GM19351 (cell line): ENCODE results near the gene RNU6-1.

ENCODE experiments used
- ATAC-seq: cut with Tn5 transposase; IDR thresholded peaks from one replicate; pipeline ENCODE4 v1.9.1; 2021; ENCODE audit warnings: mild to moderate bottlenecking, moderate library complexity; ENCODE audit not compliant: unreplicated experiment

RNU6-1 gene

GRCh38 chr15:67834581-67835296, 5.1 kb downstream of the RNU6-1 start:
- ATAC-seq: no peak

GRCh38 chr15:67833710-67834511, 5.9 kb downstream of the RNU6-1 start:
- ATAC-seq: no peak

GRCh38 chr15:67832897-67833709, 6.7 kb downstream of the RNU6-1 start:
- no peak for ATAC-seq

- ATAC-seq: no peak
Observed at GRCh38 chr15:67832031-67832551, 7.8 kb downstream of the RNU6-1 start.

GRCh38 chr15:67831363-67831762, 8.5 kb downstream of the RNU6-1 start:
- no peak for ATAC-seq

GRCh38 chr15:67829647-67830504, 10.0 kb downstream of the RNU6-1 start:
- ATAC-seq: no peak

- no peak for ATAC-seq
Observed at GRCh38 chr15:67828969-67829646, 10.7 kb downstream of the RNU6-1 start.

- no peak for ATAC-seq
Observed at GRCh38 chr15:67828278-67828968, 11.4 kb downstream of the RNU6-1 start.

GRCh38 chr15:67827562-67828277, 12.1 kb downstream of the RNU6-1 start:
- ATAC-seq: no peak

GRCh38 chr15:67826717-67827561, 12.9 kb downstream of the RNU6-1 start:
- ATAC-seq: no peak

GRCh38 chr15:67825881-67826716, 13.7 kb downstream of the RNU6-1 start:
- no peak for ATAC-seq

- ATAC-seq: no peak
Observed at GRCh38 chr15:67824976-67825880, 14.6 kb downstream of the RNU6-1 start, which contains the start of gene SKOR1. SKOR1 (plus strand) TSS chr15:67825509; CDS start chr15:67825603, 94 bp downstream.

GRCh38 chr15:67824197-67824968, 15.5 kb downstream of the RNU6-1 start:
- no peak for ATAC-seq

GRCh38 chr15:67823314-67824196, 16.3 kb downstream of the RNU6-1 start:
- ATAC-seq: no peak
